Measurements from ENCODE around the gene RPS8. TPM values are rescaled to one million over a fixed set of nuclear protein-coding genes. Genes with fewer than 3 reads are reported as not detected.

RPS8 gene
- total RNA-seq, 1 donor from 2014 or later, result 3,767 TPM

- intact Hi-C loops (cut with micrococcal nuclease), result loop anchor here (10.0 kb wide), 1 partner anchor 778 kb away; the partner anchor contains the start of gene NASP
These were observed 31.5 kb downstream of the RPS8 start, which contains the start of gene DYNLT4 for GRCh38 chr1:44806704-44807363. DYNLT4 (minus strand) TSS chr1:44807351; CDS start chr1:44806668, 683 bp downstream.

GRCh38 chr1:44807364-44808062 lies 32.2 kb downstream of the RPS8 start:
- DNase-seq (peak; percentile 67), ATAC-seq (ENCODE audit: low read depth) (peak; percentile 32)
- TF ChIP-seq CTCF (IDR thresholded peaks at IDR 0.05), result no peak
- intact Hi-C loops (cut with micrococcal nuclease), result loop anchor here (10.0 kb wide), 1 partner anchor 777 kb away; the partner anchor contains the start of gene NASP
- H3K36me3 Mint-ChIP-seq (ENCODE audit: low read depth), result peaks cover 48% of the 10 kb centered on the region
- H3K9me3 Mint-ChIP-seq, result no peaks in the 10 kb centered on the region
- ChIA-PET POLR2A (interaction anchor here (0.6 to 9.4 kb wide), 14 partner anchors 6 to 775 kb away, joined by 3 to 364 read pairs (median 8); partner anchors contain the start of genes ARMH1, PLK3, RNU5D-1 and RPS8), CTCF (interaction anchor here (1.0 to 1.3 kb wide), 3 partner anchors 10 to 15 kb away, joined by 3 to 8 read pairs (median 4); no protein-coding TSS in a partner anchor)
- H3K27ac Mint-ChIP-seq, result peak overlapping the region; percentile 97
- H3K4me1 Mint-ChIP-seq, result peaks cover 66% of the 10 kb centered on the region
- H3K4me3 Mint-ChIP-seq, result peak overlapping the region; percentile 63
- no peaks in the 10 kb centered on the region for H3K27me3 Mint-ChIP-seq

More at GRCh38 chr1:44806704-44807363, 31.5 kb downstream of the RPS8 start, which contains the start of gene DYNLT4:
- H3K4me3 Mint-ChIP-seq, result peak within 1 kb of the TSS; percentile 63
- no peaks in the 10 kb centered on the region for H3K27me3 Mint-ChIP-seq
- ATAC-seq (ENCODE audit: low read depth) (no peak), DNase-seq (peak; percentile 48)
- peaks cover 54% of the 10 kb centered on the region for H3K36me3 Mint-ChIP-seq (ENCODE audit: low read depth)
- ChIA-PET CTCF (no interaction called here), POLR2A (interaction anchor here (0.5 to 9.4 kb wide), 7 partner anchors 13 to 129 kb away, joined by 3 to 364 read pairs (median 5); partner anchors contain the start of gene RPS8)
- peak within 1 kb of the TSS; percentile 97 for H3K27ac Mint-ChIP-seq
- no peak for TF ChIP-seq CTCF (IDR thresholded peaks at IDR 0.05)
- H3K9me3 Mint-ChIP-seq, result no peaks in the 10 kb centered on the region
- H3K4me1 Mint-ChIP-seq, result peaks cover 68% of the 10 kb centered on the region

DNA sequence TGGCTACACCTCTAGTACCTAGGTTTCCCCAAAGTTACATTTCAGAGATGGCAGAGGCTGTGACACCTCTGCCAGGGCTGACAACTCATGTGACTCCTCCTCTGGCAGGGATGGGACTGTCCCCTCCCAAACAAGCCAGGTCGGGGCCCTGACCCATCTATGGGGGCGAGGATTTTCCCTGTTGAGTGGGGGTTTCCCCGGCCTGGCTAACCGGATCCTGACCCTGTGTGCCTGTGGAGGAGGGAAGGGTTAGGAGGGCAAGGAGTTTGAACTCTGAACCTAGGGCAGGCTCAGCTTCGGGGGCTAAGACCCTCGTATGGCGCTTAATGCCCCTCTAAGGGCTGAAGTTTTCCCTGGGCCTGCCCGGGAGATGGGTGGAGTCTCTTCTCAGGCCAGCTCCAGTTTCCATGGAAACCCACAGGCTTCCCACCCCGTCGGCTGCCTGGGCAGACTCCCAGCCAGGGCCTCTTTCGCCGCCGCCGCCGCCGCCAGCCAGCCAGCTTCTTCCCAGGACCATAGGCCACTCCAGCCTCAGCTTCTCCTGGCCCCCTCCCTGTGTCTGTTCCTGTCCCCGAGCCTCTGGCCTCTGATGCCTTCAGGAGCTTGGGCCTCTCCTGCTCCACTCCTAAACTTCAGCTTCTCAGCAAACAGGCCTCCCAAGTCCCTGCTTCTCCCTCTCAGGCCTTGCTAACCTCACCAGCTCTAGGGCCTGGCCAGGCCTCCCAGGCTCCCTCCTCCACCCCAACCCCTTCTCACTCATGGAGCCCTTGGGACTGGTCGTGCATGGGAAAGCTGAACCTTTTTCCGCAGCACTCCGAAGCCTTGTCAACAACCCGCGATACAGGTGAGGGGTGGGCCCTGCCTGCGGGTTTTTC lies 33.0 kb downstream of the RPS8 start, which contains the start of gene BTBD19:
Gene BTBD19 (plus strand): TSS at position 461 of the 875 bp plus-strand sequence. CDS start 298 bp downstream, at position 759.
- POLR2A ChIA-PET, result interaction anchor here (0.6 to 9.4 kb wide), 21 partner anchors 6 to 775 kb away, joined by 3 to 364 read pairs (median 8); partner anchors contain the start of genes ARMH1, HECTD3, PLK3 and PRDX1

More for the DNA sequence above, 33.0 kb downstream of the RPS8 start, which contains the start of gene BTBD19:
- DNase-seq, result no peak
- no peak for TF ChIP-seq CTCF (IDR thresholded peaks at IDR 0.05)
- peak; percentile 20 for ATAC-seq (ENCODE audit: low read depth)
- intact Hi-C loops (cut with micrococcal nuclease), result loop anchor here (10.0 kb wide), 1 partner anchor 777 kb away; the partner anchor contains the start of gene NASP
- H3K9me3 Mint-ChIP-seq, result no peaks in the 10 kb centered on the region
- CTCF ChIA-PET, result interaction anchor here (0.8 to 1.9 kb wide), 8 partner anchors 8 to 79 kb away, joined by 3 to 25 read pairs (median 5); partner anchors contain the start of genes BEST4, PLK3 and RNU5D-1
- H3K36me3 Mint-ChIP-seq (ENCODE audit: low read depth), result peaks cover 40% of the 10 kb centered on the region
- peaks cover 59% of the 10 kb centered on the region for H3K4me1 Mint-ChIP-seq
- H3K4me3 Mint-ChIP-seq, result peak within 1 kb of the TSS; percentile 74
- H3K27me3 Mint-ChIP-seq, result no peaks in the 10 kb centered on the region
- peak within 1 kb of the TSS; percentile 97 for H3K27ac Mint-ChIP-seq
